Stomach (tissue), 4 donors: Measurements from ENCODE around the gene TMEM109.

Experiments
- EP300 ChIP-seq: sonication (generic); formaldehyde crosslinking; IDR thresholded peaks from one replicate; pipeline ENCODE4 v1.6.1; 2017; ENCODE audit warnings: antibody characterized with exemption
- POLR2A ChIP-seq, 4 donors: fragments of 450-650 bp; IDR thresholded peaks; one replicate each; pipeline ENCODE4 v1.6.1; 2016; ENCODE audit warnings: antibody characterized with exemption in 4 of 4, control low read depth in 2 of 4, mild to moderate bottlenecking in 1 of 4, moderate library complexity in 1 of 4
- POLR2AphosphoS5 ChIP-seq, 3 donors: sonication (generic); formaldehyde crosslinking; IDR thresholded peaks; one replicate each; pipeline ENCODE4 v1.6.1; 2016; ENCODE audit warnings: antibody characterized with exemption in 3 of 3
- TF ChIP-seq, protein P1 (sequence below), 7 experiments: fragments of 450-650 bp in 4 of 7; fragments of 200-600 bp in 3 of 7; sonication (generic) in 3 of 7; IDR thresholded peaks; one replicate each; pipeline ENCODE4 v1.5.1; 2016 to 2019; ENCODE audit warnings: antibody characterized with exemption in 7 of 7, control low read depth in 2 of 7, mild to moderate bottlenecking in 1 of 7

DNA sequence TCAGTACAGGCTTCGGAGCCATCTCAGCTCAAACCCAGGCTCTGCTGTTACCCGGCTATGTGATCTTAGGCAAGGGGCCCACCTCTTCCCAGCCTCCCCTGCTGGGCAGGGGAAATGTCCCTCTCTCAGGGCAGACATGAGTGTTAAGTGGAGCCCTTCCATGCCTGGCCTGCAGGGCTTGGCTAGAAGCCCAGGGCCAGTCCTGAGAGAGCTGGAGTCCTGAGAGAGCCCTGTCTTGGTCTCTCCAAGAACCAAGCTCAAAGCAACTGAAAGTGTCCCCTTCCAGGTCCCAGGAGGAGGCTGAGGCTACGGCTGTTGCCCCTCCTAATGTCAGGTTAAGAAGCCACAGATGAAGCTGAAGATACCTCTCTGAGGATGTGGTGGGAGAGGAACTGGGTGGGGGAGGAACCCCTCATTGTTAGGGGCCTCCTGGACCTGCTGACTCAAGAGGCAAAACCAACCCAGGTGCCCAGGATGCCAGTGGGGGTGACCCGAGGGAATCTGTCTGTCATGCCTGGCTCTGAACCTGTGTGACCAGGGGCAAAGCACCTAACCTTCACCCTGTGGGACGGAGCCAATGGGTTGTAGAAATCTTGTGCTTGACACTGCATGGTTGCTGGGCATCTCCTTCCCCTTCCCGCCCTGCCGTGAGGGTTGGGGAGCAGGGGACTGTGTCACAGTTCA lies 42.4 kb upstream of the TMEM109 start:
- TF ChIP-seq POLR2A (IDR thresholded peaks at IDR 0.05): no peak
- TF ChIP-seq, protein P1, sequence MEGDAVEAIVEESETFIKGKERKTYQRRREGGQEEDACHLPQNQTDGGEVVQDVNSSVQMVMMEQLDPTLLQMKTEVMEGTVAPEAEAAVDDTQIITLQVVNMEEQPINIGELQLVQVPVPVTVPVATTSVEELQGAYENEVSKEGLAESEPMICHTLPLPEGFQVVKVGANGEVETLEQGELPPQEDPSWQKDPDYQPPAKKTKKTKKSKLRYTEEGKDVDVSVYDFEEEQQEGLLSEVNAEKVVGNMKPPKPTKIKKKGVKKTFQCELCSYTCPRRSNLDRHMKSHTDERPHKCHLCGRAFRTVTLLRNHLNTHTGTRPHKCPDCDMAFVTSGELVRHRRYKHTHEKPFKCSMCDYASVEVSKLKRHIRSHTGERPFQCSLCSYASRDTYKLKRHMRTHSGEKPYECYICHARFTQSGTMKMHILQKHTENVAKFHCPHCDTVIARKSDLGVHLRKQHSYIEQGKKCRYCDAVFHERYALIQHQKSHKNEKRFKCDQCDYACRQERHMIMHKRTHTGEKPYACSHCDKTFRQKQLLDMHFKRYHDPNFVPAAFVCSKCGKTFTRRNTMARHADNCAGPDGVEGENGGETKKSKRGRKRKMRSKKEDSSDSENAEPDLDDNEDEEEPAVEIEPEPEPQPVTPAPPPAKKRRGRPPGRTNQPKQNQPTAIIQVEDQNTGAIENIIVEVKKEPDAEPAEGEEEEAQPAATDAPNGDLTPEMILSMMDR (IDR thresholded peaks at IDR 0.05): no peak
- TF ChIP-seq EP300: no peak
- TF ChIP-seq POLR2AphosphoS5 (IDR thresholded peaks at IDR 0.05): no peak
